GM21576 (cell line): ENCODE results near the gene ARL13B.
"Not testable (repeated sequence)": the region's sequence is repeated elsewhere in the genome, so short reads cannot be mapped to it uniquely, and the experiment has no call there.

Experiments used
- ATAC-seq: cut with Tn5 transposase; IDR thresholded peaks from one replicate; pipeline ENCODE4 v1.9.1; 2021; ENCODE audit warnings: mild to moderate bottlenecking, moderate library complexity; ENCODE audit not compliant: unreplicated experiment

ARL13B gene

DNA sequence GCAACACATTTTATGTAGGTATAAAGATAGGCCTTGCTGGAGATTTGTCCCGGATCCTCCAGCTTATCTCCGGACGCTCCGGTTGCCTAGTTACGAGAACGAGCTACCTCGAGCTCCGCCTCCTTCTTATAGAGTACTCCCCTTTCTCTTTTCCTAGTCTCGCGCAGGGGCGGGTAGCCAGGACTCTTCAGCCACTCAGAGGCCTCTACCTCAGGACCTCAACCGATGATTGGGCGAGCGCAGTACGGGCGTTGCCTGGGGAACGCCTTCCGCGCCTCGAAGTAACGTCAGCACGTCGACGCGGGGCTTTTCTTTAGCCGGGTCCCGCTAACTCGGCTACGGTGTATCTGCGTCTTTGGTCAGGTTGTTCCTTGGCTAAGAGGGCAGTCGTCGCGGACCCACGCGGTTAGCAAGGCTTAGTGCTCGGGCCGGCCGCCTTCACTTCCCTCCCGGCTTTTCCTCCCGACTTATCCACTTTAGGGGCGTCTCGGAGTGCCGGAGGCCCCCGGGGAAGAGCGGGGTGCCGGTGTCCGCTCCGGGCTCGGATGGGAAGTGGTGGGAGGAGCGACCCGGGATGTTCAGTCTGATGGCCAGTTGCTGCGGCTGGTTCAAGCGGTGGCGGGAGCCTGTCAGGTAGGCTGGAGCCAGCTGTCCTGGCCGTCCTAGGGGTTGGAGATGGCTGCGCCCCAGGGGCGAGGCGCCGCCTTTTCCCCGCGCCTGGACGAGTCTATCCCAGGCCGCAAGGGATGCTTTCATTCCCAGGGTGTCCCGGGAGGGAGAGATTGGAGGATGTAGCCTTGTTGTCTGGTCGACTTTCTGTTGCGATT, at the start of gene ARL13B:
Gene ARL13B (plus strand): TSS at position 306 of the 827 bp plus-strand sequence. CDS start 269 bp downstream, at position 575.
- peak; percentile 100 for ATAC-seq

DNA sequence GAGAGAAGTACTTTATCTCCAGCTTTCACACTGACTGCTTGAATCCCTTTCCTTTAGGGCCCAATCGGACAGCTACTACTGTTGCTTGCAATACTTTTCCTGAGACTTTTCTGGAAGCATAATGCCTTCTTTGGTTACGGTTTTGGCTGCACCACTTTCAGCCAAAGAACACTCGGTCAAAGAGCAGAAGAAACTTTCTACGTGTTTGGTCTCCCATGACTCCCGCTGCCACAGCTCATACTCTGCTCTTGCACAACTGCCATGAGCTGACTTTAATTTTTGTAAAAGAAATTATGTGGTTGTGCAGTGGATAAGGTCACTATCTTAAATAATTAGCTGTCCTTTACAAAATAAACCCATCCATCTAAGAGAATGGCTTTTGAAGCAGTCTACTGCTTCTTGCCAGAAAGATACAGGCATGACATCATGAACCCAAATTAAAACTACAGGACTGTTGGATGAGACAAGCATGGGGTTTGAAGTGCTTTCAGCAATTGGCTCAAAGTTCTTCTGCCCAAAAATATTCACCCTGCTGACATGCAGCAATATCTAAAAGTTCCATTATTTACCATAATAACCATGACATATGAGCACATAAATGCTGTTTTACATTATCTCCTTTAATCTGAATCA, 48.2 kb upstream of the ARL13B start:
- no peak for ATAC-seq

DNA sequence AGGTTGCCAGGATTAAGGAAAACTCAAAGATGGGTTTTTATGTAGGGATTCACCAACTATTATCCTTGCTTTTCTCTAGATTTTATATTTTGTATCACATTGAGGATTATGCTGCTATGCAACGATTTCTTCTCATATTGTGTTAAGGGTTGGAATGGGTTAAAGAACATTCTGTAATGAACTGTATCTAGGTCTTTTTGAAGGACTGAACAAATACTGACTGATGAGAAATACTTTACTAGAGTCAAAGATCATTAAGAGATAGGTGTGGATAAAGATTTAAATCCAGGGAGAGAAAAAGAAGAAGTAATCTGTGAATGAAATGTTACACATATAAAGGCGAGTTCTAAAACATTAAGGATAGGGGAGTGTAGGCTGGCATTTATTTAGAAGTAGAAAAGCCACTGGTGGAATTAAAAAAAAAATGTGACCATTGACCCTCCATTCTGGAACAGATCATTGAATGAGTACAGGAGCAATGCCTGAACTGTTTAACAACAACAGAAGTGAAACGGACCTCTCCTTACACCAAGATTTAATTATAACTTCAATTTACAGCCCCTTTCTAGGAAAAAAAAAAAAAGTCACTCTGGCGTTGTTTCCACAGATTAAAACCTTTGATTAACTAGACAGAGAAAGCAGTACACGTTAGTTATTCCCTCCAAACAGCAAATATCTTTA, 45.4 kb upstream of the ARL13B start:
- ATAC-seq: no peak

DNA sequence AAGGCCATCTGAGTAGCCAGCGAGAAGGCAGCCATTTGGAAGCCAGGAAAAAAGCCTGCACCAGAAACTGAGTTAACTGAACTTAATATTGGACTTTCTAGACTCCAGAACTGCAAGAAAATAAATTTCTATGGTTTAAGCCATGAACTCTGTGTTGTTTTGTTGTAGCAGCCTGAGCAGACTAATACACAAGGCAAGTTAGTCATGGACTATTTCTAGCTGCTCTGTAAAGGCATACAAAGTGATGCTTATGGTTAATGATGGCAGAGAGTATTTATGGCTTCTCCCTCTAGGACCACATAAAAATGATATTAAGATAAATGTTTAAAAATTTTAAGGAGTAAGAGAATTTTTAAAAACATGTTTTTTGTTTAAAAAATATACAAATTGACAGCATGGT, 43.4 kb upstream of the ARL13B start:
- ATAC-seq: no peak

DNA sequence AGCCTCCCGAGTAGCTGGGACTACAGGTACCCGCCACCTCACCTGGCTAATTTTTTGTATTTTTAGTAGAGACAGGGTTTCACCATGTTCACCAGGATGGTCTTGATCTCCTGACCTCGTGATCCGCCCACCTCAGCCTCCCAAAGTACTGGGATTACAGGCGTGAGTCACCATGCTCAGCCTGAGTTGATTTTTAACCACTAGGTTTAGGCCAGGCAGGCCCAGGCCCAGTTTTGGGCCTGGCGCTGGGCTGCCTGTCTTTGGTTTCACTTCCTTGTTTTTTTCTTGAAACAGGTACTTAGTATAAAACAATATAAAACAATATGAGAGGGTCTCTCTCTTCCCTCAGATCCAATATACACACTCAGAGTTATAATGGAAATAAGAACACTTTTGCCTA, 42.5 kb upstream of the ARL13B start:
- not testable (repeated sequence) for ATAC-seq

DNA sequence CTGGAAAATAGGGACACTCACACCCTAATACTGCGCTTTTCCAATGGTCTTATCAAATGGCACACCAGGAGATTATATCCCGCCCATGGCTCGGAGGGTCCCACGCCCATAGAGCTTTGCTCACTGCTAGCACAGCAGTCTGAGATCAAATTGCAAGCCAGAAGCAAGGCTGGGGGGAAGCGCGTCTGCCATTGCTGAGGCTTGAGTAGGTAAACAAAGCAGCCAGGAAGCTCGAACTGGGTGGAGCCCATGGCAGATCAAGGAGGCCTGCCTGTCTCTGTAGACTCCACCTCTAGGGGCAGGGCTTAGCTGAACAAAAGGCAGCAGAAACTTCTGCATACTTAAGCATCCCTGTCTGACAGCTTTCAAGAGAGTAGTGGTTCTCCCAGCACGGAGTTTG, 30.0 kb upstream of the ARL13B start:
- not testable (repeated sequence) for ATAC-seq

DNA sequence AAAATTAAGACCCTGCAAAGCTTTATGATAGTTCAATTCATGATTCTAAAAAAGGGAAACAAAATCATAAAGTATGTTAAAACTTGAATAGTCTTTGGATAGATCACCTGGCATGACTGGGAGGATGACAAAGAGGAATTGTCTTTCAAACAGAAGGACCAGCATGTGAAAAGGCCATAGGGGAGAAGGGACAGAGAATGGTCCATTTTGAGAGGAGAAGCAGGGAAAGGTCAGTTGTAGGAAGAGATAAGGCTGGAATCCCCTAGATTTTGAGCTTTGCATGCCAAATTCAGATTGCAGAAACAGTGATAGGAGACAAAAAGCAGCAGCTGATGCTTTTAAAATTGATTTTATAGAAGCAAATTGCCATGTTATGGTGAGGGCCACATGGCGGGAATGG, 18.9 kb upstream of the ARL13B start:
- no peak for ATAC-seq

DNA sequence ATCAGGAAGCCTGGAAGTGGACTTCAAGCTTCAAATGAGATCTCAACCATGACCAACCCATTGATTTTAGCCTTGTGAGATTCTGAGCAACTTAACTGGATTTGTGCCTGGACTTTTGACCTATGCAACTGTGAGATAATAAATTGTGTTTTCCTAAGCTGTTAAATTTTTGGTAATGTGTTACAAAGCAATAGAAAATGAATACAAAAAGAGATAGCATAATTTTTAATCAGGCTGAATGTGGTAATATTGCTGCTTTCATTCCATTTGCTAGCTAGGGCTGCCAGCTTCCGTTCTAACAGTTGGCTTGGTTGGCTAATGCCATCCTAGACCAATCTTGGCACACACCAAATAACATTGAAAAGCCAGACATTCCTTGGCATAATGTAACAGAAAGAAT, 18.5 kb upstream of the ARL13B start:
- no peak for ATAC-seq

DNA sequence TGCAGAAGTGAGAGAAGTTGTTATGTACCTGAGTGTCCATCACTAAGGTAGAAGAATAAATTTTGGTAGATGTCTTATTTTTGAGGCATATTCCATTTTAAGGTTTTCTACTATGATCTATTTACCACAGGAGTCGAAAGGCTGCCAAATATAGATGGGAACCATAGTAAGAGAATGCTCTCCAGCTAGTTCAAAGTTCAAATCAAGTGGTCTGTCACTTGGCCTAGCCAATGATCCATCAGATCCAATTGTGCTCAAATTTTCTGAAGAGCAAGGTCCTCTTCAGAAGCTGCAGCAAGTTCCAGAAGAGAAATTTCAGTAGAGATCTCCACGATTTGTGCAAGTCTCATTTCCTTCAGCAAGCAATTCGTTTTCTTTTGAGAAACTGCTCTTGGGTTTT, 17.2 kb upstream of the ARL13B start:
- ATAC-seq: no peak

DNA sequence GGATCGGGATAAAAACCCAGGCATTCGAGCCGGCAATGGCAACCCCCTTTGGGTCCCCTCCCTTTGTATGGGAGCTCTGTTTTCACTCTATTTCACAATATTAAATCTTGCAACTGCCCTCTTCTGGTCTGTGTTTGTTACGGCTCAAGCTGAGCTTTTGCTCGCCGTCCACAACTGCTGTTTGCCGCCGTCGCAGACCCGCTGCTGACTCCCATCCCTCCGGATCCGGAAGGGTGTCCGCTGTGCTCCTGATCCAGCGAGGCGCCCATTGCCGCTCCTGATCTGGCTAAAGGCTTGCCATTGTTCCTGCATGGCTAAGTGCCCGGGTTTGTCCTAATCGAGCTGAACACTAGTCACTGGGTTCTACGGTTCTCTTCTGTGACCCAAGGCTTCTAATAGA, 14.8 kb upstream of the ARL13B start:
- not testable (repeated sequence) for ATAC-seq

DNA sequence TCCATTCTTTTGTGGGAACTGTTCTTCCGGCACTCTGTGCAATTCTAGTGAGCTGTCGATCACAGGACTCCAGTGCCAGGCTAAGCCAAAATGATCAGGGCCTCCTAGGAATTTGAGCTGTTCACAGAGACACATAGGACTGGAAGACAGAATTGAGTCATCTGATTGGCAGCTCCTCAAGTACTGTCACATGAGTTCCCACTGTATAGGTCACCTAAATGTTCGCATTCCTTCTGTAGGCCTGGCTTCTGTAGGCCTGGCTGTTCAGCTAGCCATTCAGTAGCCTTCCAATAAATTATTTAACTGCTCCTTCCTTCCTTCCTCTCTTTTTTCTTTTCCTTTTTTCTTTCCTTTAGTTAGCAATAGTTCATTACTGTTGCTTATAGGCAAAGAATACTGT, 10.5 kb upstream of the ARL13B start:
- ATAC-seq: no peak

DNA sequence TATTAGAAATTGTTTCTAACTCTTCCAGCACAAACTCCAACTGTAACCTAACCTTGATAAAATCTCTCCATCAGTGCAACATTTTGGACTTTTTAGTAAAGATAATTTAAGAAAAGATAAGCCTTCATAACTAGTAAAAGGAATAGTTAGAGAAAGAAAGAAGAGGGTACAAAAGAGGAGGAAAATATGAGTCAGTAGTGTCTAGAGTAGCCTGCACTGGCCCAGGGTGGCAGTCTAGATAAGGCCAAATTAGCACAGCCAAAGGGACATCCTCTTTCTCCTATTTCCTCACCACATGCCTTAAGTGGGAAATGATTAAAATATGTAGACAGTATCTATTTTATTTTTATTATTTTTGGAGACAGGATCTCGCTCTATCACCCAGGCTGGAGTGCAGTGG, 10.0 kb upstream of the ARL13B start:
- ATAC-seq: no peak

DNA sequence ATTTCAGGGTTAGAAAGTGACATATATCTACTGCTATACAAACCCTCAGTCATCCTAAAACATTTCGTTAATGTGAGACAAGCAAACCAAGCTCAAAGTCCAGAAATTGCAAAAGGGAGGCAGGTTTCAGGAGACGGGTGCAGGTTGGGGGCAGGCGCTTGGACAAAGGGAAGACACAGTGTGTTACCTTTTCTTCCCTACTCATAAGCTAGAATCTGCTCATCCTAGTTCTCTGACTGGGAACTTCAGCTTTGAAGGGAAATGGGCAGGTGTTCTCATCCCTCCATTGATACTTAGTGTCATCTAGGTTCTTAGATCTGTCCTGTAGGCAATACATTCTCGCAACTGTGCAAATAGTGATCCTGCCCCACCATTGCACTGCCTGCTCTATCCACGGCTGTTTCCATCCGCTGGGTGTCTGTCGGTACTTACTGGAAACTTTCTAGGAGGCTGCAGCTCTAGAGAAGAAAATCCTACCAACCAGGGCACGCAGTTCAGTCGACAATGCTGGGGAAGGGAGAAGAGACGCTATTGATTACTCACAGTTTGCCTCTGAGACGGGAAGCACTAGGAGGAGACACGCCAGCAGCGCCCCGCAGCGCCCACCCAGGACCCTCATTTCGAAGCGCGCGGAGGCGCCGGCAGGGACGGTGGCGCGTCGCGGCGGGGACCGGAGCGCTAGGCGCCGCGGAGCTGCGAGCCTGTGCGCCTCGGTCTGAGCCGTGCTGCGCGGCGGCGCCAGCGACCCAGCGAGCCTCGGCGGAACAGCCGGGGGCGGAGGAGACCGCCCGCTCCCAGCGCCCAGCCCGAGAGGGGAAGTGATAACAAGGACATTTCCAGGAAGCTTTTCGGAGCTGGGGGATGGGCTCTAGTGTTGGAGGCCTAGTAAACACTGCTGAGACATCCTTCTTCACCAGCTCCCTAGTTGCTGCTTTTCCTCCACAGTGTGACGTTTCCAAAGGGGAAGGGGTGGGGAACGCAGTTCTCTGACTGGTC, 6.5 kb upstream of the ARL13B start, which contains the start of gene PROS1:
Gene PROS1 (minus strand): TSS at position 766 of the 996 bp plus-strand sequence. CDS start 147 bp downstream, at position 619.
- ATAC-seq: peak; percentile 84

DNA sequence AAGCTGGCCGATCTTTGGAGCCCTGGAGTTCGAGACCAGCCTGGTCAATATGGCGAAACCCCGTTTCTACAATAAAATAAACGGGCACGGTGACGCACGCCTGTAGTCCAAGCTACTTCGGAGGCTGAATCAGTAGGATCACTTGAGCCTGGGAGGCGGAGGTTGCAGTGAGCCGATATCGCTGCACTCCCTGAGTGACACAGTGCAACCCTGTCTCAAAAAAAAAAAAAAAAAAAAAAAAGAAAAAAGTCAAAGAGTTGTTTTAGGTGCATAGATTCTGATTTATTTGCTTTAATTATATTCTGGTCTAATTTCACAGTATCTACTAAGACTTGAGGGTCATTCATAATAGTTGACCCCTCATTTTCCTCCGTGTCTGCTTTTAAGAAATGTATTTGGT, 1.7 kb downstream of the ARL13B start:
- no peak for ATAC-seq

DNA sequence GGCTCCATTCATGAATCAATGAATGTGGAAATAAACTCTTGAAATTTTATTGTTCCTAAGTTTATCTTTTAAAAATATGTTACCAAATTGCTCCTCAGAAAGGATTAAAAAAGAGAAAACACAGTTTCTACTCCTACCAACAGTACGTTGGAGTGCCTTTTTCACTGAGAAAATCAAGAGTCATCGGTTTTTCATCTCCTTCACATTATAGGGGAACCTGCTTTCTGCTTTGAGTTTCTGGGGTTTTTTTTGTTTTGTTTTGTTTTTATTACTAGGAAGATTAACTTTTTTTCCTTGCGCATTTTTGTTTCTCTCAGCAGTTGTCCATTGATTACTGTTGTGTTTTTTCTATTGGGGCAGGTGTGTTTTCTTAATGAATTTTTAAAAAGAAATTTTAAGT, 3.5 kb downstream of the ARL13B start:
- ATAC-seq: no peak

DNA sequence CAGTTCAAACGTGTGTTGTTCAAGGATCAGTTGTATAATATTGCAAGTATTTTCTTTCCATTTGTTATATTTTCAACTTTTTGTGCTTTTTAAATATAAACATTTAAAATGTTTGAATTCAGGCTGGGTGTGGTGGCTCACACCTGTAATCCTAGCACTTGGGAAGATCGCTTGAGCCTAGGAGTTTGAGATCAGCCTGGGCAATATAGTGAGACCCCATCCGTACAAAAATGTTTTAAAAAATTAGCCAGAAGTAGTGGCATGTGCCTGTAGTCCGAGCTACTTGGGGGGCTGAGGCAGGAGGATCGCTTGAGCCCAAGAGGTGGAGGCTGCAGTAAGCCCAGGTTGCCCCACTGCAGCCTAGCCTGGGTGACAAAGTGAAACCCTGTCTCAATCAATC, 4.7 kb downstream of the ARL13B start:
- ATAC-seq: no peak

DNA sequence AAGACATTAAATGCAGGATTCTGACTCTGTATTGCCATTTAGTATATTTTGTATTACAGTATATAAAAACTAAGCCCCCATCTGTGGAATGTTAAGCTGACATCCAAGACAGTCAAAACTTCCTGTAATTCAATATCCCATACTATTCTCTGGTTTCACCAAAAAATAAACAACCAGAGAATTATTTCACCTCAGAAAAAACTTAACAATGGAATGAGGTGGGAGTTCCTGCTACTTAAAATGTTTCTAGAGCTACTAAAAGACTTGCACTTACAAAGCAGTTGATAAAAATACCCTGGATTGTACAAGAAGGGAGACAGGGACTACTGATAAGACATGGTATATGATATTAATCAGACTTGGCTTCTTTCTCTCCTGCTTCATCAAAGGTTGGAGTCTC, 8.3 kb downstream of the ARL13B start:
- no peak for ATAC-seq

DNA sequence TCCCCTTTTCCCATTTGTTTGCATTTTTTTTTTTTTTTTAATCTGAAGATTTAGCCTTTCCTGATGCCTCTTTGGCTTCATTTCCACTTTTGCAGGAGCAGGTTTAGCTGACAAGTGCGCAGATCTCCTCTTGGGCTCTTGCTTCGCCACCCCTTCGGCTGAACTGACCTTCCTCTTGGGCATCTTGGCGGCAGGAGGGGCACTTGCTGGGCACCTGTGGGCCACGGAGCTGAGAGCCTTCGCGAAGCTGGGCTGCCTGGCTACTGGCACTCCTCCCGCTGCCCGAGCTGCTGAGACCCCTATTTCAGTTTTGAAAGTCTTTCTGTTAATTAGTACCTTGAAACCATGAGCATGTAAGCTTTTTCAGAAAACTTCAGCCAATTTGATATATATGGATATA, 8.8 kb downstream of the ARL13B start:
- no peak for ATAC-seq

DNA sequence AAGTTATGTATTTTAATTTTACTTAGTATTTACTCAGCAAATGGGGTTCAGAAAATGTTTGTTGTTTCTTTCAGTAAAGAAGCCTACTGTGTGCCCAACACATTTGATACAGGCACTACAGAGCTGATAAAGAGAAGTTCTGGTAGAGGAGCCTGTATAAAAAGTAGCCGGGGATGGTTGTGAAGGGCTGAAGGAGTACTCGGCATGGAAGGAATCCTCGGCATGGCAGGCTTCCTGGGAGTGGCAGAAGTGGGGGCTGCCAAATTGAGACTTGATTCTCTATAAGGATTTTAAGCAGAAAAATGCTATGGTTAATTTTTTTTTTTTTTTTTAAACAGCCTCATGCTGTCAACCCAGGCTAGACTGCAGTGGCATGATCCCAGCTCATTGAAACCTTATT, 9.3 kb downstream of the ARL13B start:
- ATAC-seq: no peak

DNA sequence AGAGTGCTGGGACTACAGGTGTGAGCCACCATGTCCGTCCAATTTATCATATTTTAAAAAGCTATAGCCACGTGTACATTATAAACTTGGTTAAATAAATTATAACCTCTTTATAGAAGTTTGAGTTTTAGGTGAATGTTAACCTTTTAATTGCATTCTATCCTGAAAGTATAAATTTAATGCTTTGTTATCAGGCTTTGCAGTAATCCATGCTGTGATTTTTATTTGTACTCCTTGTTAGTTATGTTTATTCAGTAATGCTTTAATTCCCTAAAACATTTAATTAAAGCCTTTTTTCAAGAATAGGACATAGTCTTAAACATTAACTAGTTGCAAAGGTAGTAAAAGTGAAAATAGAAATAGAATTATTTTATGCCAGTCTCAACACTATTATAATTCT, 11.7 kb downstream of the ARL13B start:
- ATAC-seq: no peak

DNA sequence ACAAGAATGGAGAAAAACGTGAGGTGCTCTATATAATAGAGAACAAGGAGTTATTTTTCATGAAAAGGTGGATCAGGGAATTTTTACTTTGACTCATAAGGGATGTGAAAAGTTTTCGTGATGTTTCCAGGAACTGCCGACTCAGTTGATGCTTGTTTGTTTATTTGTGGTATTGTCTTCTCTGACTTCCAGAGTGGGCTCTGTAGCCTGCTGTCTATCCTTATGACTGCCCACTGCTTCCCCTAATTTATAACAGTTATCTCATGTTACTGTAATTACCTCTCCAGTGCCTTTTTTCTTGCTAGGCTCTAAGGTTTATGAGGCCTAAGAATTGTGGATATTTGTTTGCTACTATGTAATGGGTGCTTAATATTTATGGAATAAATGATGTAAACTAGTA, 12.3 kb downstream of the ARL13B start:
- ATAC-seq: no peak
